ENCODE data around the gene TMEM223. TPM values are rescaled to one million over a fixed set of nuclear protein-coding genes. Genes with fewer than 3 reads are reported as not detected.

TMEM223 gene
- total and polyA plus RNA-seq, 9 of the 15 experiments (the other 6 are each of a cell fraction or from before 2014, with no cell fraction given), result 5.9 to 34.5 (median 19.6) TPM

- TF ChIP-seq BCLAF1 (IDR thresholded peaks at IDR 0.05; ENCODE audit: borderline replicate concordance in 1 of 2, control insufficient read depth in 1 of 2, low read depth in 2 of 2, low read length in 1 of 2), result no peak
- TF ChIP-seq ASH1L (IDR thresholded peaks at IDR 0.05; ENCODE audit: borderline replicate concordance, low read depth, partially characterized antibody), result peak; percentile 94
- no peak for TF ChIP-seq ELF2 (CRISPR knock-in tag; IDR thresholded peaks at IDR 0.05)
- no peak for TF ChIP-seq ZNF224 (CRISPR knock-in tag; IDR thresholded peaks at IDR 0.05)
- no peak for TF ChIP-seq ZNF407 (IDR thresholded peaks at IDR 0.05; ENCODE audit: low read depth)
- TF ChIP-seq CBFB (CRISPR knock-in tag; IDR thresholded peaks at IDR 0.05), result 0 out of 2 replicates have a peak, but pooled peaks have one; percentile 53
- TF ChIP-seq XRCC3 (IDR thresholded peaks at IDR 0.05), result no peak
- 0 out of 4 replicates have a peak, but pooled peaks of 1 of the 2 experiments have one; percentile 35 for TF ChIP-seq TEAD1 (CRISPR knock-in tag; IDR thresholded peaks at IDR 0.05)
- TF ChIP-seq USF2 (CRISPR knock-in tag; IDR thresholded peaks at IDR 0.05), result peak; percentile 66
- peak; percentile 93 for TF ChIP-seq SP2 (IDR thresholded peaks at IDR 0.05; ENCODE audit: extremely low read depth, low read depth, low read length, poor library complexity, severe bottlenecking)
Observed at GRCh38 chr11:62831520-62832335, 39.9 kb upstream of the TMEM223 start, which contains the start of gene STX5 (continued).

All from K562 (cell line).